GM19455 (cell line): ENCODE data around the gene GPR12.
"Not testable (repeated sequence)": the region's sequence is repeated elsewhere in the genome, so short reads cannot be mapped to it uniquely, and the experiment has no call there.

Source experiments
- ATAC-seq: cut with Tn5 transposase; IDR thresholded peaks from one replicate; pipeline ENCODE4 v1.9.1; 2021; ENCODE audit not compliant: unreplicated experiment

Gene GPR12

DNA sequence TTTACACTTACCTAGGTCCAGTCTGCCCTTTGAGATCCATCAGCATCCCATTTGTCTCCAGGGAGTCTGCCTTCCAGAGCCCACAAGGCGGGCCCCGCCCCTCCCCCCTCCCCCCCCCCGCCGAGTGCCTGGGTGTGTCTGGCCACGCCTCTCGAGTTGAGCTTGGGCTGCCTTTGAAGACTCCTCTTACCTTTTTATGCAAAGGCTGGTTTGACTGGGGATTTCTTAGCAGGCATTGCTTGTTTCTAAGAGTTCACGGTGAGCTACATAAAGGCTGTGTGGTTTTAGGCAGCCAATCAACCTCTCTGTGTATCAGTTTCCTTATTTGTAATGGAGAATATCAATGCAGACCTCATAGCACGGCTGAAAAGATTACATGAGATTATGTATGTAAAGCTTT is 11.3 kb downstream of the GPR12 start:
- no peak for ATAC-seq

DNA sequence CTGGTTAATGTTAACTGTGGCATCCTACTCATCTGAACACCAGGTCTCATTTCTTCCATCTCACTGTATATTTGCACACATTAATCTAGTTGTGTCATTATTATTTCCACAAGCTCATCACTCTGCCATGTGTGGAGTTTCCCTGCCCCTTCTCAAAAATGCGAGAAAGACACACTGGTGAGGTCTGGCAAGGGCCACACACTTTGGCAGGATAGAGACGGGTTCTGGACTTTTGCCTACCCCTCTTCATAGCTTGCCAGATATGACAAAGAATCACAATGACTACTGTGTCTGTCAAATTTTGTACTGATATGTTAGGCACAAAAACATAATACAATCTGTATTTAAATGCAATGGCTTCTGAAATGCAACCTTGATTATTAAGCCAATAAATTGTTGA is 12.9 kb downstream of the GPR12 start:
- ATAC-seq = no peak

GRCh38 chr13:26743971-26744370 is 16.6 kb downstream of the GPR12 start:
- no peak for ATAC-seq

- ATAC-seq = no peak
These were observed 17.8 kb downstream of the GPR12 start for GRCh38 chr13:26742691-26743358.

DNA sequence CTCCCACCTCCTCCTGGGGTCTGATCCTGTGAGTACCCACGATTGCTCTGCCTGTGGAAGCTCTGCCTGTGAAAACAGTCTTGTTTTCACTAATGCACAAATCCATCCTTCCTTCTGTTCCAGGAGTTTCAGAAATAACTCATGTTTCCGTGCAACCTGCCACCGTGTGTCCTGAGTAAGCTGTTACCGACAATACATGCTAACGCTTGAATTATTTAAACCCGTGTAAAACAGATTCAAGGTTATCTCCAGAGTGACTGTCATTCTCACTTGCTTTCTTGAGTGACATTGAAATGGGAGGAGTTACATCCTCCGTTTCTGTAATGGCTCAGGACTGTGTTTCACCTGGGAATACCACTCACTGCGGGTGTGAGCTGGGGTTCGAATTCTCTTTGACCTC is 24.9 kb downstream of the GPR12 start:
- no peak for ATAC-seq

DNA sequence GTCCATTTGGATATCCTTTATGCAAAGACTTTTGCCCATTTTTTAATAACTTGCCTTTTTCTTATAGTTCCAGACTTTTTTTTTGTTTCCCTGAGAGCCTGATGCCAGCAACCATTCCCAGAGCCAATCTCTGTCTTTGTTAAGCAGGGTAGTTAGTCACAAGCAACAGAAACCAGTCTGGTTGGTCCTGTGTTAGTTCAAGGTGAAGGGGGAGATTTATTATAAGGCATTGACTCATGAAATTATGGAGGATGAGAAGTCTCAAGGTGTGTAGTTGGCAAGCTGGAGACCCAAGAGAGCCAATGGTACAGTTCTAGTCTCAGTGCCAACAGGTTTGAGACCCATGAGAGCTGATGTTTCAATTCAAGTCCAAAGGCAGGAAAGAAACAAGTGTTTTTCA is 33.0 kb downstream of the GPR12 start:
- no peak for ATAC-seq

DNA sequence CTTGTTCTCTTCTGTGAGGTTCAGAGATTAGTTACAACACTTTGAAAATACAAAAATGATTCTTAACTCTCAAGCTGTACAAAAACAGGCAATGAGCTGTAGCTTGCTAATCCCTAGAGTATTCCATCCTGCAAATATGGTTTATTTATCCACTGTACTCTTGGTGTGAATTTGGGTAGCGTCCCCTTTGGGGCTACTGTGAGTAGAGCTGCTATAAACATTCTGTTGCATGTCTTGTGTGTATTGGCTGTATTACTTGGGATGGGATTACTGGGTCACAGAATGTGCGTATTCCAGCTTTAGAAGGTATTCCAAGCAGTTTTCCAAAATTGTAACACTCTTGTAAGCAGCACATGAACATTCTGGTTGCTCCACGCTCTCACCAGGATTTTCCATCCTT is 33.5 kb downstream of the GPR12 start:
- no peak for ATAC-seq

DNA sequence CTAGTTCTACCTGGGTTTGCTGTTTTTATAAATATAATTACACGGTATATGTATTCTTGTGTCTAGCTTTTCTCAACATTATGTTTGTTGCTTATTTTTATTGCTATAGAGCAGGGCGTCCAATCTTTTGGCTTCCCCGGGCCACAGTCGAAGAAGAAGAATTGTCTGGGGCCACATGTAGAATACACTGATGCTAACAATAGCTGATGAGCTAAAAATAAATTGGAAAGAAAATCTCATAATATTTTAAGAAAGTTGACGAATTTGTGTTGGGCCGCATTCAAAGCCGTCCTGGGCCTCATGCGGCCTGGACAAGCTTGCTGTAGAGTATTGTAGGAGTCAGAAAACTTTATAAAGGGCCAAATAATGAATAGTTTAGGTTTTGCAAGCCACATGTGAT is 33.9 kb downstream of the GPR12 start:
- no peak for ATAC-seq

DNA sequence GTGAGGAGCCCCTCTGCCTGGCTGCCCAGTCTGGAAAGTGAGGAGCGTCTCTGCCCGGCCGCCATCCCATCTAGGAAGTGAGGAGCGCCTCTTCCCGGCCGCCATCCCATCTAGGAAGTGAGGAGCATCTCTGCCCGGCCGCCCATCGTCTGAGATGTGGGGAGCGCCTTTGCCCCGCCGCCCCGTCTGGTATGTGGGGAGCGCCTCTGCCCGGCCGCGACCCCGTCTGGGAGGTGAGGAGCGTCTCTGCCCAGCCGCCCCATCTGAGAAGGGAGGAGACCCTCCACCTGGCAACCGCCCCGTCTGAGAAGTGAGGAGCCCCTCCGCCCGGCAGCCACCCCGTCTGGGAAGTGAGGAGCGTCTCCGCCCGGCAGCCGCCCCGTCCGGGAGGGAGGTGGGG is 37.0 kb downstream of the GPR12 start:
- ATAC-seq = not testable (repeated sequence)

GRCh38 chr13:26722321-26722720 is 38.3 kb downstream of the GPR12 start:
- no peak for ATAC-seq

DNA sequence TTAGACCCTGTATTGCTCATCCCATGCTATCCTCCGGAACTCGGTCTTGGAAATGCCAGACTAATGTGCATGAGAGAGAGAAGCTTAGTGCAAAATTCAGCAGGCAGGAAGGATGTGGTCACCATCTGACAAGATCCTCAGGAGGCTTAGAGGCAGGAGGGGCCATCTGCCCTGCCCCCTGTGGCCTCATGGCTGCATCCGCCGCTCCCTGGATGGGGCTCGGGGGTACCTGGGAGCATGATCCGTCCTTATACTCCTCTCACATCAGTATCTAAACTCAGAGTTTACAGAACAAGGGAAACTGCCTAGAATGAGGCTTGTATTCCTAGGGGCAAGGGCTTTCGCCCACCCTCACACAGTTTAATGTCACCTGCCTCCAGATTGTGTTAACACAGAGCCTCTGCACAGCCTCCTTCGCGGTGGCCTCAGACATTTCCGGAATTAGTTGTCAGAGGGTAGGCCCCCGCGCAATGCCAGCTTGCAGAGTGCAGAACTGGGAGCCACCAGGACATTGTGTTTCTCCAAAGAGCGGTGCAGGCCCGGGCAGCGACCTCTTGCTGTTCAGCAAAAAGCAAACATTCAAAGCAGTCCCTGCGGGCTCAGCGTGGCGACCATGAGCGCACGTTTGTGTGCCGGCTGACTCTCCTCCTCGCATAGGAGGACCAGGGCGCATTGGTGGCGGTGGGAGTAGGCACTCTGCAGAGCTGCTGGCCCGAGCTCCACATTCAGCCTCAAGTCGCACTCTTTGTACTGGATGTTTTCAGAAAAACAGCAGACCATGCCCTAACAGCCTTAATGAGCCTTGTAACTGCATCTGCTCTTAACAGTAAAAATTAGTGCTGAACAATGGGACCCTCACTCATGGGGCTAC is 39.1 kb downstream of the GPR12 start:
- no peak for ATAC-seq

DNA sequence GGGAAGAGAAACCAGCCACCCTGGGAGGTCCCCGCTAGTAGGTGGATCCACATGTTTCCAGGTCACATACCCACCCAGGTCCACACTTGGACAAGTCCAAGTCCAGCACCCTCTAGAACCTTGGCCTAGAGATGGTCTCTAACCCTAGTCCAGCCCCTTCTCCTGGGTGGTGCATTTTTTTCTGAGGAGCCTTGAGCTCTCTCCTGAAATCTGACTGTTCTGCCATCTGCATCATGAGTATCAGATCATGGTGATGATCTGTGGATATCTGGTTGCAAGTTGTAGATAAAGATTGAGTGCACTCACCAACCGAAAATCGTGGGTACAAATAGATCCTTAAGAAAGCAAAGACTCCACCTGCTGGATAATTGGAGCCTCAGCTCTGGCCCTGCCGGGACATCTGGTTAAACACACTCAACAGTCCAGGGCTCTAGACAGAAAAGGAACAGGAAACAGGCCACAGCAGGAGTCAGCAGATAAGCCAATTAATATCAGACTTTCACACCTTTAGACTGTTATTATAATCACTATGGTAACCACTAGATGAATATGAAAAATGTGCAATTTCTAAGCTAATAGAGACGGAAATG is 41.1 kb downstream of the GPR12 start:
- no peak for ATAC-seq

GRCh38 chr13:26718872-26719271 is 41.7 kb downstream of the GPR12 start:
- ATAC-seq = no peak

GRCh38 chr13:26718146-26718545 is 42.4 kb downstream of the GPR12 start:
- no peak for ATAC-seq

DNA sequence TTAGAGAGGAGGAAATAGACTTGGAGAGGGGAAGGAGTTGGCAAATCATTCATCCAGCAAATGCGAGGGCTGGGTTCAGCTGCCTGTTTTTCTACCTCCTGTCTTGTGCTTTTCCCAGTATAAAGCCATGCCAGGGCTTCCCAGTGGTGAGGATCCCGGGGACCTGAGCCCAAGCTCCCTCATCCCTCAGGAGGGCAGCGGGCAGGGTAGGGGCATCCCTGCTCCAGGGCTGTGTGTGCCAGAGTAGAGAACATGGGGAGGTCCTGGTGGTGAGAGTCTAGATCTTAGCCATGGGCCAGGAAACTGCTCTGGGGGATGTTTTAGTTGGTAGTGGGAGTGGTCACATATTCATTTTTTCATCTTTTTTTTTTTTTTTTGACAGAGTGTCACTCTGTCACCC is 43.6 kb downstream of the GPR12 start:
- ATAC-seq = no peak

- no peak for ATAC-seq
These were observed 47.2 kb downstream of the GPR12 start for GRCh38 chr13:26713341-26713740.

GRCh38 chr13:26711211-26711610 is 49.4 kb downstream of the GPR12 start:
- no peak for ATAC-seq

- ATAC-seq = no peak
These were observed 50.4 kb downstream of the GPR12 start for GRCh38 chr13:26710166-26710565.

- ATAC-seq = no peak
These were observed 51.1 kb downstream of the GPR12 start for GRCh38 chr13:26709461-26709860.

DNA sequence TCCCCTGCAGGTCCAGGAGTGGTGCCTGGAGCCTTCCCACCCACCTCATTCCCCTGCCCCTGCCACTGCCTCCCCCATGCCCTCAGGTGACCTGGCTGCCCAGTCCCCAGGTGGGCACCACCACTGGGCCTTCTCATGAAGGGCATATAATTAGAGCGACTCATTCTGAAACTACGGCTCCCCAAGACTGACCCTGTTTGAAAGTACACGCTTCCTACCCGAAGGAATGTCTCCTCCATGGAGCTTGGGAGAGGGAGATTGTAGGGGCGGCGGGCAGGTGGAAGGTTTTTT is 52.6 kb downstream of the GPR12 start:
- no peak for ATAC-seq

DNA sequence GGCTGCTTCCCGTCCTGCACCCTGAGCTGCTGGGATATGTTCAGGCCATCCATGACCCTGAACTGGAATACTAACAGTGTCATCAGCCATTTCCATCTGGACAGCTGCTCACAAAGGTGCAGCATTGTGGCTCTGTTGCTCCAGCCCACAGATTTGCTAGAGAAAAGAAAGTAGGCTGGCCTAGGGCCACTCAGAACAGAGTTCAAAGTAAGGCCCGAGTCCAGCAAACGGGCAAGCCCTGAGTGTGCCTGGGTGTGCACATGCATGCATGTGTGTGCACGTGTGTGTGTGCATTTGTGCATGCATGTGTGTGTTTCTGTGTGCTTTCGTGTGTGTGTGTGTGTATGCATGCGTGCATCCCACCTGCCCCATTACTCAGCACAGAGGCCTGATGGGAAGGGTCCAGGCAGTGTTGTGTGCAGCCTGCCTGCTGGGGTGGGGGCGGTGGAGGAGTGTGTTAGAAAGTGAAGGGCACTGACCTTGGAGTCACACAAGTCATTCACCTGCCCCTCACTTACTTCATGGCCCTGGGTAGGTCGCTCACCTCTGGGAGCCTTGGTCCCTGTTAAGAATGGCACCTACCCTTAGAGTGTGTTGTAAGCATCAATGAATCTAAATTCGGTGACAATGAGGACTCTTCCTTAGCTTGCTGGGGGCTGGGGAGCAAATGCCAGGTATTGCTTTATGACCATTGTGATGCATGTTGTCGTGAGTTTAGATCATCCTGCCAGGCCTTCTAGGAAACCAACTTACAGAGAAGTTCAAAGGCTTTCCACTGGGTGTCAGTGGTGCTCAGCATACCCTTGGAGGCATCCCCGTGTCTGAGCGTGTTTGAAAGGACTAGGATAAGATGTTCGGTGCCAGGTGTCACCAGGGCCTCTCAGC is 53.2 kb downstream of the GPR12 start:
- no peak for ATAC-seq
